ENCODE results near the gene ITPK1.

ITPK1 gene

GRCh38 chr14:92984082-92984788, 131.5 kb downstream of the ITPK1 start:
- Histone ChIP-seq H3K4me2 (no peak overlapping the region), H3K27me3 (ENCODE audit: insufficient read depth, low read depth) (no peaks in the 10 kb centered on the region), H3K27ac (no peak overlapping the region), H2AFZ (ENCODE audit: low read depth) (no peak overlapping the region), H3K79me2 (ENCODE audit: insufficient read depth, low read depth) (no peaks in the 10 kb centered on the region), H3K4me3 (IDR thresholded peaks at IDR 0.05; ENCODE audit: insufficient read depth, low read depth, low read length) (no peak overlapping the region), H3K36me3 (ENCODE audit: insufficient read depth) (no peaks in the 10 kb centered on the region), H3K4me1 (ENCODE audit: low read depth, poor library complexity, severe bottlenecking) (no peaks in the 10 kb centered on the region), H4K20me1 (ENCODE audit: insufficient read depth) (no peaks in the 10 kb centered on the region), H3K9ac (no peak overlapping the region)
- TF ChIP-seq CTCF (conservative IDR thresholded peaks at IDR 0.05; ENCODE audit: low read depth, low read length) = no peak

DNA sequence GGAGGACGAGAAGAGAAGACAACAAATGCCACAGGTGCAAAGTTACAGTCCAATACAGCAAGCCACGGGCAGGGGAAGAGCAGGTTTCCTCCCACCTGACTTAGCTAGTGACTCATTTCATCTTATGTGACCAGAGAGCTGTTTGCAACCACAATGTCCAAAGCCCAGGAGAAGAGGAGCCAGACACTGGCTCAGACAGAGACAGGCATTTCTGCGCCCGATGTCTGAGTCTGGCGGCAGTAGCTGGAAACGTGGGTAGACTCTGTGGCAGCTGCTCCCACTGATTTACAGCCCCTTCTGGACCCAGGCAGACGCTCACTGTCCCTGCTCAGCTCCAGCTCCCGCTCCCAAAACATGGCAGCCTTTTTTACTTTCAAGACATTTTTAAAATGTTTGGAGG, 132.8 kb downstream of the ITPK1 start:
- no peaks in the 10 kb centered on the region for H3K36me3 ChIP-seq (ENCODE audit: insufficient read depth)
- no peak overlapping the region for H3K4me2 ChIP-seq
- H3K27me3 ChIP-seq (ENCODE audit: insufficient read depth, low read depth) = no peaks in the 10 kb centered on the region
- H3K27ac ChIP-seq = no peak overlapping the region
- H2AFZ ChIP-seq (ENCODE audit: low read depth) = no peak overlapping the region
- H3K79me2 ChIP-seq (ENCODE audit: insufficient read depth, low read depth) = no peaks in the 10 kb centered on the region
- no peak overlapping the region for H3K9ac ChIP-seq
- no peak for TF ChIP-seq CTCF (conservative IDR thresholded peaks at IDR 0.05; ENCODE audit: low read depth, low read length)
- H3K4me3 ChIP-seq (IDR thresholded peaks at IDR 0.05; ENCODE audit: insufficient read depth, low read depth, low read length) = no peak overlapping the region
- no peaks in the 10 kb centered on the region for H3K4me1 ChIP-seq (ENCODE audit: low read depth, poor library complexity, severe bottlenecking)
- H4K20me1 ChIP-seq (ENCODE audit: insufficient read depth) = no peaks in the 10 kb centered on the region

DNA sequence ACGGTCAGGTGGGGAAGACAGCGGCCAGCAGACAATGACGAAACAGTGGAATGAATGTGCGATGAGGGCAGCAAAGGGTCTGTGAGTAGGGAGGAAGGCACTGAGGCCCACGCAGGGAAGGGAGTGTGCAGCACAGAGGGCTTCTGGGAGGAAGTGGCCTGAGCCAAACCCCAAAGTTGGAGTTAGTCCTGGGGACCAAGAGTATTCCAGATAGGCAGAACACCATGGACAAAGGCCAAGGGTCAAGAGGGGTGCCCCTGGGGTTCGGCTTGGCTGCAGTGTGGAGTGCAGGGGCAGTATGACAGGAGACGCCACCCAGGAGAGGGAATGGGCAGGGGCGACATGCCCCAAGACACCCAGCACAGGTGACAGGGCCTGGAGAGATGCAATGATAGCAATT, 134.0 kb downstream of the ITPK1 start:
- H3K4me3 ChIP-seq (IDR thresholded peaks at IDR 0.05; ENCODE audit: insufficient read depth, low read depth, low read length) = no peak overlapping the region
- no peak overlapping the region for H2AFZ ChIP-seq (ENCODE audit: low read depth)
- TF ChIP-seq CTCF (conservative IDR thresholded peaks at IDR 0.05; ENCODE audit: low read depth, low read length) = no peak
- no peak overlapping the region for H3K9ac ChIP-seq
- H3K4me1 ChIP-seq (ENCODE audit: low read depth, poor library complexity, severe bottlenecking) = no peaks in the 10 kb centered on the region
- H3K36me3 ChIP-seq (ENCODE audit: insufficient read depth) = no peaks in the 10 kb centered on the region
- no peaks in the 10 kb centered on the region for H3K79me2 ChIP-seq (ENCODE audit: insufficient read depth, low read depth)
- H3K27ac ChIP-seq = no peak overlapping the region
- no peak overlapping the region for H3K4me2 ChIP-seq
- H4K20me1 ChIP-seq (ENCODE audit: insufficient read depth) = no peaks in the 10 kb centered on the region
- no peaks in the 10 kb centered on the region for H3K27me3 ChIP-seq (ENCODE audit: insufficient read depth, low read depth)

GRCh38 chr14:92980866-92981265, 134.9 kb downstream of the ITPK1 start:
- Histone ChIP-seq H4K20me1 (ENCODE audit: insufficient read depth) (no peaks in the 10 kb centered on the region), H2AFZ (ENCODE audit: low read depth) (no peak overlapping the region), H3K27ac (no peak overlapping the region), H3K79me2 (ENCODE audit: insufficient read depth, low read depth) (no peaks in the 10 kb centered on the region), H3K27me3 (ENCODE audit: insufficient read depth, low read depth) (no peaks in the 10 kb centered on the region), H3K9ac (no peak overlapping the region), H3K4me3 (IDR thresholded peaks at IDR 0.05; ENCODE audit: insufficient read depth, low read depth, low read length) (no peak overlapping the region), H3K4me1 (ENCODE audit: low read depth, poor library complexity, severe bottlenecking) (no peaks in the 10 kb centered on the region), H3K36me3 (ENCODE audit: insufficient read depth) (no peaks in the 10 kb centered on the region), H3K4me2 (no peak overlapping the region)
- TF ChIP-seq CTCF (conservative IDR thresholded peaks at IDR 0.05; ENCODE audit: low read depth, low read length) = no peak

Measured in KMS-11 (cell line).